GM19099 (cell line): ENCODE measurements around the gene KRT33B.
"Not testable (repeated sequence)": the region's sequence is repeated elsewhere in the genome, so short reads cannot be mapped to it uniquely, and the experiment has no call there.

Experiments
- POLR2A ChIP-seq: IDR thresholded peaks from 3 replicates; pipeline ENCODE4 v1.6.1; 2011; ENCODE audit warnings: low read depth; ENCODE audit not compliant: insufficient read length; ENCODE audit errors: extremely low read depth

The KRT33B gene

GRCh38 chr17:41396340-41396739 lies 26.7 kb upstream of the KRT33B start:
- no peak for TF ChIP-seq POLR2A

GRCh38 chr17:41395611-41396010 lies 26.0 kb upstream of the KRT33B start:
- TF ChIP-seq POLR2A, result no peak

GRCh38 chr17:41394254-41394996 lies 24.8 kb upstream of the KRT33B start:
- TF ChIP-seq POLR2A, result no peak

- TF ChIP-seq POLR2A, result no peak
Observed at GRCh38 chr17:41393826-41394225, 24.2 kb upstream of the KRT33B start.

GRCh38 chr17:41393294-41393693 lies 23.7 kb upstream of the KRT33B start:
- no peak for TF ChIP-seq POLR2A

GRCh38 chr17:41392278-41392677 lies 22.7 kb upstream of the KRT33B start:
- no peak for TF ChIP-seq POLR2A

- no peak for TF ChIP-seq POLR2A
Observed at GRCh38 chr17:41391535-41391934, 21.9 kb upstream of the KRT33B start.

GRCh38 chr17:41390411-41390938 lies 20.9 kb upstream of the KRT33B start:
- TF ChIP-seq POLR2A, result no peak

GRCh38 chr17:41387670-41388069 lies 18.1 kb upstream of the KRT33B start:
- TF ChIP-seq POLR2A, result no peak

GRCh38 chr17:41386227-41386626 lies 16.6 kb upstream of the KRT33B start:
- no peak for TF ChIP-seq POLR2A

GRCh38 chr17:41383690-41384089 lies 14.1 kb upstream of the KRT33B start:
- no peak for TF ChIP-seq POLR2A

GRCh38 chr17:41382394-41382793 lies 12.8 kb upstream of the KRT33B start:
- TF ChIP-seq POLR2A, result no peak

- TF ChIP-seq POLR2A, result not testable (repeated sequence)
Observed at GRCh38 chr17:41381943-41382342, 12.3 kb upstream of the KRT33B start, which contains the start of gene KRT34. KRT34 (minus strand) TSS chr17:41382306; CDS start chr17:41382246, 60 bp downstream.

GRCh38 chr17:41377546-41377945 lies 7.9 kb upstream of the KRT33B start:
- TF ChIP-seq POLR2A, result no peak

GRCh38 chr17:41369023-41369422 lies 590 bp downstream of the KRT33B start:
- no peak for TF ChIP-seq POLR2A

GRCh38 chr17:41367426-41368075 lies 2.1 kb downstream of the KRT33B start:
- no peak for TF ChIP-seq POLR2A
